K562 (cell line): Measurements from ENCODE around the gene ATL2. TPM values are rescaled to one million over a fixed set of nuclear protein-coding genes. Genes with fewer than 3 reads are reported as not detected.

Experiments
- BRD9 ChIP-seq: fragments of 450-650 bp; IDR thresholded peaks from 2 replicates; pipeline ENCODE4 v1.6.1; 2018; ENCODE audit warnings: low read depth; ENCODE audit not compliant: partially characterized antibody
- EP400 ChIP-seq: fragments of 450-650 bp; IDR thresholded peaks from 2 replicates; pipeline ENCODE4 v1.6.1; 2017; ENCODE audit warnings: antibody characterized with exemption, mild to moderate bottlenecking, moderate library complexity
- FOXP4 ChIP-seq: sonication (generic); formaldehyde crosslinking; IDR thresholded peaks from 2 replicates; pipeline ENCODE4 v1.8.0; 2022; ENCODE audit warnings: mild to moderate bottlenecking, missing genetic modification reagents, borderline replicate concordance
- JUN ChIP-seq, 2 experiments: sonication (generic) in 1 of 2; formaldehyde crosslinking in 1 of 2; IDR thresholded peaks; 2 replicates each; pipeline versions ENCODE4 v1.6.1 to v1.8.0; 2012 to 2022; ENCODE audit warnings: borderline replicate concordance in 2 of 2, mild to moderate bottlenecking in 2 of 2, improper control_type of control experiment in 1 of 2, low read depth in 1 of 2, low read length in 1 of 2, missing genetic modification reagents in 1 of 2
- MTF1 ChIP-seq: fragments of 250-450 bp; sonication (Bioruptor Pico); IDR thresholded peaks from 2 replicates; pipeline ENCODE4 v1.9.0; 2021; ENCODE audit warnings: moderate library complexity, mild to moderate bottlenecking, inconsistent platforms, borderline replicate concordance
- NFIC ChIP-seq: fragments of 450-650 bp; IDR thresholded peaks from 2 replicates; pipeline ENCODE4 v1.6.1; 2017; ENCODE audit warnings: mild to moderate bottlenecking, inconsistent platforms
- POLR2B ChIP-seq: fragments of 450-650 bp; IDR thresholded peaks from 2 replicates; pipeline ENCODE4 v1.6.1; 2018; ENCODE audit warnings: low read depth; ENCODE audit not compliant: partially characterized antibody
- RHOXF2B ChIP-seq: fragments of 250-450 bp; sonication (Bioruptor Pico); conservative IDR thresholded peaks from 2 replicates; pipeline ENCODE4 v1.5.1; 2021
- STAT5B ChIP-seq: fragments of 250-450 bp; sonication (Bioruptor Pico); IDR thresholded peaks from 2 replicates; pipeline ENCODE4 v1.8.0; 2021; ENCODE audit warnings: mild to moderate bottlenecking, inconsistent platforms
- ZBTB11 ChIP-seq, 3 experiments: fragments of 200-800 bp in 1 of 3; fragments of 250-450 bp in 1 of 3; fragments of 450-650 bp in 1 of 3; sonication (Bioruptor Pico) in 1 of 3; sonication (Bioruptor generic) in 1 of 3; formaldehyde crosslinking in 1 of 3; IDR thresholded peaks; 2 replicates each; pipeline versions ENCODE4 v1.6.1 to v1.8.0; 2016 to 2022; ENCODE audit warnings: mild to moderate bottlenecking in 2 of 3, missing genetic modification characterization in 2 of 3, missing compliant biosample characterization in 1 of 3, moderate library complexity in 1 of 3
- polyA plus RNA-seq, 8 experiments: library from polyadenylated mRNA; depleted of rRNA in 4 of 8; stranded (reverse) in 5 of 8; unstranded in 3 of 8; fragments of >200 nt; fragmentation: Nextera tagmentation in 2 of 8; fragmentation: Illumina TruSeq in 1 of 8; extraction: Ambion mirVana in 2 of 8; extraction: Trizol in 1 of 8; gene quantifications; 2 replicates each; pipeline versions ENCODE4 v1.2.1 to v1.2.3, GENCODE V29; 2011 to 2014; ENCODE audit warnings: inconsistent platforms in 1 of 8, missing spikeins in 1 of 8
- total RNA-seq, 7 experiments: library from RNA; depleted of rRNA in 6 of 7; stranded (reverse); fragments of >200 nt in 6 of 7; fragmentation: Illumina TruSeq in 2 of 7; extraction: Trizol in 2 of 7; gene quantifications; 2 replicates each; pipeline versions ENCODE4 v1.2.1 to v1.2.3, GENCODE V29; 2011 to 2021; ENCODE audit warnings: low replicate concordance in 1 of 7
- TF ChIP-seq, protein P1 (sequence below), 2 experiments: fragments of 450-650 bp in 1 of 2; IDR thresholded peaks; 2 replicates each; pipeline ENCODE4 v1.6.1; 2011 to 2017; ENCODE audit warnings: low read depth in 2 of 2, antibody characterized with exemption in 1 of 2, borderline replicate concordance in 1 of 2, low read length in 1 of 2, mild to moderate bottlenecking in 1 of 2, mixed read lengths in 1 of 2; ENCODE audit not compliant: control insufficient read depth in 1 of 2
- TF ChIP-seq, protein P2 (sequence below): fragments of 200-800 bp; sonication (Bioruptor generic); IDR thresholded peaks from 2 replicates; pipeline ENCODE4 v1.6.1; 2017; ENCODE audit warnings: missing genetic modification characterization, missing compliant biosample characterization

ATL2 gene
- total and polyA plus RNA-seq, 9 of the 15 experiments (the other 6 are each of a cell fraction or from before 2014, with no cell fraction given), result 12.0 to 80.8 (median 70.2) TPM

- TF ChIP-seq, protein P1, sequence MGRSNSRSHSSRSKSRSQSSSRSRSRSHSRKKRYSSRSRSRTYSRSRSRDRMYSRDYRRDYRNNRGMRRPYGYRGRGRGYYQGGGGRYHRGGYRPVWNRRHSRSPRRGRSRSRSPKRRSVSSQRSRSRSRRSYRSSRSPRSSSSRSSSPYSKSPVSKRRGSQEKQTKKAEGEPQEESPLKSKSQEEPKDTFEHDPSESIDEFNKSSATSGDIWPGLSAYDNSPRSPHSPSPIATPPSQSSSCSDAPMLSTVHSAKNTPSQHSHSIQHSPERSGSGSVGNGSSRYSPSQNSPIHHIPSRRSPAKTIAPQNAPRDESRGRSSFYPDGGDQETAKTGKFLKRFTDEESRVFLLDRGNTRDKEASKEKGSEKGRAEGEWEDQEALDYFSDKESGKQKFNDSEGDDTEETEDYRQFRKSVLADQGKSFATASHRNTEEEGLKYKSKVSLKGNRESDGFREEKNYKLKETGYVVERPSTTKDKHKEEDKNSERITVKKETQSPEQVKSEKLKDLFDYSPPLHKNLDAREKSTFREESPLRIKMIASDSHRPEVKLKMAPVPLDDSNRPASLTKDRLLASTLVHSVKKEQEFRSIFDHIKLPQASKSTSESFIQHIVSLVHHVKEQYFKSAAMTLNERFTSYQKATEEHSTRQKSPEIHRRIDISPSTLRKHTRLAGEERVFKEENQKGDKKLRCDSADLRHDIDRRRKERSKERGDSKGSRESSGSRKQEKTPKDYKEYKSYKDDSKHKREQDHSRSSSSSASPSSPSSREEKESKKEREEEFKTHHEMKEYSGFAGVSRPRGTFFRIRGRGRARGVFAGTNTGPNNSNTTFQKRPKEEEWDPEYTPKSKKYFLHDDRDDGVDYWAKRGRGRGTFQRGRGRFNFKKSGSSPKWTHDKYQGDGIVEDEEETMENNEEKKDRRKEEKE (IDR thresholded peaks at IDR 0.05; ENCODE audit: borderline replicate concordance in 1 of 2, control insufficient read depth in 1 of 2, low read depth in 2 of 2, low read length in 1 of 2), result 0 out of 4 replicates have a peak, but pooled peaks of 1 of the 2 experiments have one; percentile 46
- TF ChIP-seq NFIC (peak; percentile 41; the same call in 1 of the 2 replicates), BRD9 (peak; percentile 68), RHOXF2B (CRISPR knock-in tag) (no peak), POLR2B (peak; percentile 60), ZBTB11 (CRISPR knock-in tag; IDR thresholded peaks at IDR 0.05) (peak in 1 of 3 experiments; percentile 44; a peak in 2 of 6 replicates), EP400 (peak; percentile 94), FOXP4 (CRISPR knock-in tag) (peak; percentile 30; the same call in 1 of the 2 replicates), STAT5B (no peak), JUN (IDR thresholded peaks at IDR 0.05; ENCODE audit: borderline replicate concordance, low read depth, low read length) (0 out of 2 replicates have a peak, but pooled peaks have one; percentile 11), JUN (CRISPR knock-in tag; IDR thresholded peaks at IDR 0.05; ENCODE audit: borderline replicate concordance) (0 out of 2 replicates have a peak, but pooled peaks have one; percentile 27), MTF1 (CRISPR knock-in tag) (no peak)
- TF ChIP-seq, protein P2, sequence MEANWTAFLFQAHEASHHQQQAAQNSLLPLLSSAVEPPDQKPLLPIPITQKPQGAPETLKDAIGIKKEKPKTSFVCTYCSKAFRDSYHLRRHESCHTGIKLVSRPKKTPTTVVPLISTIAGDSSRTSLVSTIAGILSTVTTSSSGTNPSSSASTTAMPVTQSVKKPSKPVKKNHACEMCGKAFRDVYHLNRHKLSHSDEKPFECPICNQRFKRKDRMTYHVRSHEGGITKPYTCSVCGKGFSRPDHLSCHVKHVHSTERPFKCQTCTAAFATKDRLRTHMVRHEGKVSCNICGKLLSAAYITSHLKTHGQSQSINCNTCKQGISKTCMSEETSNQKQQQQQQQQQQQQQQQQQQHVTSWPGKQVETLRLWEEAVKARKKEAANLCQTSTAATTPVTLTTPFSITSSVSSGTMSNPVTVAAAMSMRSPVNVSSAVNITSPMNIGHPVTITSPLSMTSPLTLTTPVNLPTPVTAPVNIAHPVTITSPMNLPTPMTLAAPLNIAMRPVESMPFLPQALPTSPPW (CRISPR knock-in tag), result peak; percentile 79
Measured at GRCh38 chr2:38377050-38377828, at the start of gene ATL2 (continued).
